IMR-90 (cell line): Measurements from ENCODE around the gene MXRA8. TPM values are rescaled to one million over a fixed set of nuclear protein-coding genes. Genes with fewer than 3 reads are reported as not detected.

Experiments used
- ATAC-seq: fragments of 200-7000 bp; cut with Tn5 transposase; 2 replicates; pipeline ENCODE4 v1.9.1; 2020; ENCODE audit warnings: low read depth, mild to moderate bottlenecking, moderate library complexity
- BruUV-seq: library from RNA; stranded (reverse); fragments of 400-500 nt; replicated peaks from 2 replicates; lab custom pipeline; 2021; lab: Mats Ljungman, UMichigan
- CTCF ChIA-PET: fragments of 300-600 bp; formaldehyde crosslinking; extraction: SDS; loops from one replicate; lab custom pipeline; 2021; ENCODE audit warnings: antibody characterized with exemption; lab: Yijun Ruan, JAX
- POLR2A ChIA-PET: fragments of 300-600 bp; sonication (Branson Sonifier 250); formaldehyde crosslinking; loops from one replicate; lab custom pipeline; 2022; ENCODE audit warnings: antibody characterized with exemption; ENCODE audit not compliant: unreplicated experiment; lab: Charles Lee
- DNase-seq: peaks from one replicate; pipeline ENCODE4 v3.0.0; 2013
- H2AFZ ChIP-seq: replicated peaks from 2 replicates; pipeline ENCODE3; 2013; ENCODE audit warnings: low read length, mild to moderate bottlenecking; ENCODE audit not compliant: poor library complexity
- H2AK5ac ChIP-seq: 2 replicates; pipeline ENCODE4 v1.6.1; 2013; ENCODE audit warnings: low read depth, low read length, inconsistent platforms
- H2AK9ac ChIP-seq: replicated peaks from 2 replicates; pipeline ENCODE3; 2013; ENCODE audit warnings: mild to moderate bottlenecking, low read depth, low read length, moderate library complexity; ENCODE audit not compliant: poor library complexity
- H2BK120ac ChIP-seq: 2 replicates; pipeline ENCODE4 v1.6.1; 2013; ENCODE audit warnings: low read depth, low read length, inconsistent platforms
- H2BK15ac ChIP-seq: 3 replicates; pipeline ENCODE4 v1.6.1; 2013; ENCODE audit warnings: low read depth, low read length, inconsistent platforms
- H2BK20ac ChIP-seq: 2 replicates; pipeline ENCODE4 v1.6.1; 2013; ENCODE audit warnings: low read depth, mild to moderate bottlenecking, inconsistent platforms, low read length, moderate library complexity
- H2BK5ac ChIP-seq: 2 replicates; pipeline ENCODE4 v1.6.1; 2013; ENCODE audit warnings: mild to moderate bottlenecking, low read depth, low read length, inconsistent platforms; ENCODE audit not compliant: poor library complexity, severe bottlenecking
- H3K14ac ChIP-seq: replicated peaks from 2 replicates; pipeline ENCODE4 v1.6.1; 2013; ENCODE audit warnings: low read depth, low read length, inconsistent platforms
- H3K18ac ChIP-seq: 2 replicates; pipeline ENCODE4 v1.6.1; 2013; ENCODE audit warnings: low read depth, low read length, control low read depth
- H3K23ac ChIP-seq: 2 replicates; pipeline ENCODE4 v1.6.1; 2013; ENCODE audit warnings: low read depth, low read length, inconsistent platforms
- H3K27ac ChIP-seq: 2 replicates; pipeline ENCODE4 v1.5.1; 2013; ENCODE audit warnings: mild to moderate bottlenecking, control low read depth, low read length; ENCODE audit not compliant: insufficient read depth
- H3K27me3 ChIP-seq: 2 replicates; pipeline ENCODE4 v1.6.1; 2013; ENCODE audit warnings: low read length; ENCODE audit not compliant: control insufficient read depth, insufficient read depth
- H3K36me3 ChIP-seq: 2 replicates; pipeline ENCODE4 v1.6.1; 2013; ENCODE audit warnings: low read length, mixed read lengths; ENCODE audit not compliant: control insufficient read depth, insufficient read depth
- H3K4ac ChIP-seq: 2 replicates; pipeline ENCODE4 v1.6.1; 2013; ENCODE audit warnings: low read depth, low read length, inconsistent platforms
- H3K4me1 ChIP-seq: 2 replicates; pipeline ENCODE4 v1.6.1; 2013; ENCODE audit warnings: low read length, mixed read lengths; ENCODE audit not compliant: control insufficient read depth, insufficient read depth
- H3K4me2 ChIP-seq: 2 replicates; pipeline ENCODE4 v1.6.1; 2013; ENCODE audit warnings: low read depth, mild to moderate bottlenecking, control low read depth, low read length, moderate library complexity
- H3K4me3 ChIP-seq: 2 replicates; pipeline ENCODE4 v1.5.1; 2013; ENCODE audit warnings: low read depth, mild to moderate bottlenecking, control low read depth, low read length, moderate library complexity; ENCODE audit not compliant: insufficient read depth
- H3K56ac ChIP-seq: 2 replicates; pipeline ENCODE4 v1.6.1; 2013; ENCODE audit warnings: low read length, inconsistent platforms; ENCODE audit not compliant: insufficient read depth; ENCODE audit errors: extremely low read depth
- H3K79me1 ChIP-seq, 2 experiments: 2 replicates each; pipeline ENCODE4 v1.6.1; 2013; ENCODE audit warnings: low read length in 2 of 2, inconsistent platforms in 1 of 2, low read depth in 1 of 2
- H3K9ac ChIP-seq: 2 replicates; pipeline ENCODE4 v1.6.1; 2013; ENCODE audit warnings: low read depth, low read length, control low read depth
- H3K9me1 ChIP-seq: 2 replicates; pipeline ENCODE4 v1.6.1; 2013; ENCODE audit warnings: low read length, inconsistent platforms; ENCODE audit not compliant: insufficient read depth
- H3K9me3 ChIP-seq: 2 replicates; pipeline ENCODE4 v1.6.1; 2013; ENCODE audit warnings: low read length; ENCODE audit not compliant: control insufficient read depth, insufficient read depth
- H4K20me1 ChIP-seq: 2 replicates; pipeline ENCODE4 v1.6.1; 2013; ENCODE audit warnings: low read length, inconsistent platforms; ENCODE audit not compliant: insufficient read depth
- H4K5ac ChIP-seq: 2 replicates; pipeline ENCODE4 v1.6.1; 2013; ENCODE audit warnings: mild to moderate bottlenecking, low read depth, low read length, control low read depth
- H4K8ac ChIP-seq, 2 experiments: 2 replicates each; pipeline ENCODE4 v1.6.1; 2013; ENCODE audit warnings: low read depth in 2 of 2, low read length in 2 of 2, control low read depth in 1 of 2, inconsistent platforms in 1 of 2
- H4K91ac ChIP-seq: 2 replicates; pipeline ENCODE4 v1.6.1; 2013; ENCODE audit warnings: low read depth, low read length, inconsistent platforms; ENCODE audit not compliant: insufficient read depth
- BHLHE40 ChIP-seq: fragments of 150-350 bp; IDR thresholded peaks from 2 replicates; pipeline ENCODE4 v1.6.1; 2016; ENCODE audit warnings: mild to moderate bottlenecking, low read depth, low read length
- CEBPB ChIP-seq: IDR thresholded peaks from 2 replicates; pipeline ENCODE4 v1.6.1; 2012; ENCODE audit warnings: low read depth, low read length, improper control_type of control experiment
- CHD1 ChIP-seq: IDR thresholded peaks from 2 replicates; pipeline ENCODE4 v1.6.1; 2012; ENCODE audit warnings: low read depth, low read length, improper control_type of control experiment
- FOS ChIP-seq: fragments of 150-350 bp; IDR thresholded peaks from 2 replicates; pipeline ENCODE4 v1.6.1; 2016; ENCODE audit warnings: low read depth, low read length
- MAFK ChIP-seq: IDR thresholded peaks from 2 replicates; pipeline ENCODE4 v1.6.1; 2012; ENCODE audit warnings: low read depth, low read length, improper control_type of control experiment
- MAZ ChIP-seq: IDR thresholded peaks from 2 replicates; pipeline ENCODE4 v1.6.1; 2012; ENCODE audit warnings: low read depth, mild to moderate bottlenecking, low read length, improper control_type of control experiment, moderate library complexity, borderline replicate concordance
- MXI1 ChIP-seq: IDR thresholded peaks from 2 replicates; pipeline ENCODE4 v1.6.1; 2012; ENCODE audit warnings: low read depth, mild to moderate bottlenecking, low read length, moderate library complexity, borderline replicate concordance
- NFE2L2 ChIP-seq: fragments of 150-350 bp; IDR thresholded peaks from 2 replicates; pipeline ENCODE4 v1.6.1; 2016; ENCODE audit warnings: low read depth, mild to moderate bottlenecking, low read length
- RAD21 ChIP-seq: IDR thresholded peaks from 2 replicates; pipeline ENCODE4 v1.6.1; 2012; ENCODE audit warnings: low read length, improper control_type of control experiment
- RFX5 ChIP-seq: IDR thresholded peaks from 2 replicates; pipeline ENCODE4 v1.8.0; 2012; ENCODE audit warnings: low read depth, mild to moderate bottlenecking, low read length, moderate library complexity
- SMC3 ChIP-seq: fragments of 150-350 bp; IDR thresholded peaks from 2 replicates; pipeline ENCODE4 v1.6.1; 2016; ENCODE audit warnings: low read depth, mild to moderate bottlenecking, antibody characterized with exemption, low read length, moderate library complexity
- WGBS, 2 experiments: methylation state at CpG; one replicate each; pipeline versions ENCODE4 v1.1.5 to v1.1.7; 2013; ENCODE audit warnings: missing lambda C conversion rate in 2 of 2; ENCODE audit not compliant: insufficient read length in 1 of 2; ENCODE audit errors: extremely low coverage in 2 of 2; 5-methylcytosine and 5-hydroxymethylcytosine counted together
- dilution Hi-C: fragments of 300-500 bp; cut with HindIII; formaldehyde crosslinking; loops from one replicate; pipeline ENCODE4 v1.14.3; 2018; ENCODE audit warnings: low sequenced_read_pairs; ENCODE audit not compliant: unreplicated experiment
- in situ Hi-C: fragments of 300-500 bp; cut with MboI; formaldehyde crosslinking; loops from 3 replicates; pipeline ENCODE4 v1.14.3; 2019; ENCODE audit warnings: low sequenced_read_pairs, inconsistent platforms, mixed read lengths
- intact Hi-C: fragments of 100-400 bp; cut with micrococcal nuclease; formaldehyde crosslinking; loops from 2 replicates; pipeline ENCODE4 v1.10.0; 2022
- polyA plus RNA-seq, 3 experiments: library from polyadenylated mRNA; depleted of rRNA; stranded (reverse); fragments of >200 nt; gene quantifications; 2 replicates each; pipeline ENCODE4 v1.2.3, GENCODE V29; 2012; ENCODE audit warnings: low replicate concordance in 1 of 3
- total RNA-seq: library from RNA; depleted of rRNA; stranded (reverse); fragments of >200 nt; gene quantifications from 2 replicates; pipeline ENCODE4 v1.2.3, GENCODE V29; 2012
- TF ChIP-seq, protein P1 (sequence below): fragments of 150-350 bp; IDR thresholded peaks from 2 replicates; pipeline ENCODE4 v1.6.1; 2017; ENCODE audit warnings: mild to moderate bottlenecking, antibody characterized with exemption, low read length, low read depth
- TF ChIP-seq, protein P2 (sequence below): fragments of 150-350 bp; IDR thresholded peaks from 2 replicates; pipeline ENCODE4 v1.6.1; 2016; ENCODE audit warnings: low read depth, mild to moderate bottlenecking, low read length, moderate library complexity, borderline replicate concordance
- TF ChIP-seq, protein P3 (sequence below): conservative IDR thresholded peaks from 2 replicates; pipeline ENCODE4 v1.5.1; 2012; ENCODE audit warnings: mild to moderate bottlenecking, low read depth, low read length, improper control_type of control experiment

Gene MXRA8
- total and polyA plus RNA-seq, 2 of the 4 experiments (the other 2 are of a cell fraction): 92.5 to 469 TPM

DNA sequence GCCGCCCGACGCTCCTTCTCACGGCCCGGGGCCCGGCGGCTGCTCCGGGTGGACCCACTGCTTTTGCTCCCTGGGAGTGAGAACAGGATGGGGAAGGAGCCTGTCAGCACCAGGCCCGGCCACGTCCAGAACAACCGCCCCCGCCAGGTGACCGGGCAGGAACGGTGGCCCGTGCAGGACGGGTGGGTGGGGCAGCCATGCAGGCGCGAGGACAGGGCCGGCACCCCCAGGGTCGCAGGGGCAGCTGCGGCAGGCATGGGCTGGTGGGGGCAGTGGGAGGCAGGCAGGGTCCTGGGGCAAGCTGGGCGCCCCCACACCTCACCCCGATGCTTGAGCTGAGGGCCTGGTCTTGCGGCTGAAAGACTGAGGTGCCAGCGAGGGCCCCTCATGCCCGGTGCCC is 21.9 kb downstream of the MXRA8 start:
- Histone ChIP-seq H3K36me3 (peaks cover 46% of the 10 kb centered on the region), H3K4ac (no peak overlapping the region), H3K18ac (no peak overlapping the region), H4K20me1 (peaks cover 14% of the 10 kb centered on the region), H2BK20ac (no peak overlapping the region), H3K23ac (no peak overlapping the region), H3K14ac (no peak overlapping the region), H3K79me1 (peaks cover 11 to 15% of the 10 kb centered on the region in 2 experiments), H3K27ac (no peak overlapping the region), H3K9me1 (peaks cover 9% of the 10 kb centered on the region), H3K4me2 (no peak overlapping the region), H2BK5ac (no peak overlapping the region), H4K91ac (no peak overlapping the region), H4K5ac (no peak overlapping the region), H2AK9ac (no peak overlapping the region), H4K8ac (no peak overlapping the region), H3K4me3 (no peak overlapping the region), H3K56ac (no peak overlapping the region), H3K9me3 (no peaks in the 10 kb centered on the region), H2AK5ac (no peak overlapping the region), H3K4me1 (no peaks in the 10 kb centered on the region), H3K27me3 (no peaks in the 10 kb centered on the region), H2BK15ac (no peak overlapping the region), H2BK120ac (no peak overlapping the region), H3K9ac (no peak overlapping the region), H2AFZ (no peak overlapping the region)
- intact Hi-C loops: no loop called here
- ATAC-seq (no peak), DNase-seq (no peak)
- WGBS, 2 experiments: 95% methylated on average over 20 of the region's 26 CpGs; no CpG with 5 or more reads in 1 of the 2 experiments
- dilution Hi-C loops: no loop called here
- TF ChIP-seq CHD1: no peak
- TF ChIP-seq MXI1: no peak
- TF ChIP-seq, protein P1, sequence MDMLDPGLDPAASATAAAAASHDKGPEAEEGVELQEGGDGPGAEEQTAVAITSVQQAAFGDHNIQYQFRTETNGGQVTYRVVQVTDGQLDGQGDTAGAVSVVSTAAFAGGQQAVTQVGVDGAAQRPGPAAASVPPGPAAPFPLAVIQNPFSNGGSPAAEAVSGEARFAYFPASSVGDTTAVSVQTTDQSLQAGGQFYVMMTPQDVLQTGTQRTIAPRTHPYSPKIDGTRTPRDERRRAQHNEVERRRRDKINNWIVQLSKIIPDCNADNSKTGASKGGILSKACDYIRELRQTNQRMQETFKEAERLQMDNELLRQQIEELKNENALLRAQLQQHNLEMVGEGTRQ: no peak
- TF ChIP-seq MAFK: no peak
- TF ChIP-seq MAZ: no peak
- no peak for TF ChIP-seq BHLHE40
- TF ChIP-seq CEBPB: no peak
- no peak for TF ChIP-seq FOS
- no peak for TF ChIP-seq NFE2L2
- TF ChIP-seq RFX5: no peak
- TF ChIP-seq, protein P2, sequence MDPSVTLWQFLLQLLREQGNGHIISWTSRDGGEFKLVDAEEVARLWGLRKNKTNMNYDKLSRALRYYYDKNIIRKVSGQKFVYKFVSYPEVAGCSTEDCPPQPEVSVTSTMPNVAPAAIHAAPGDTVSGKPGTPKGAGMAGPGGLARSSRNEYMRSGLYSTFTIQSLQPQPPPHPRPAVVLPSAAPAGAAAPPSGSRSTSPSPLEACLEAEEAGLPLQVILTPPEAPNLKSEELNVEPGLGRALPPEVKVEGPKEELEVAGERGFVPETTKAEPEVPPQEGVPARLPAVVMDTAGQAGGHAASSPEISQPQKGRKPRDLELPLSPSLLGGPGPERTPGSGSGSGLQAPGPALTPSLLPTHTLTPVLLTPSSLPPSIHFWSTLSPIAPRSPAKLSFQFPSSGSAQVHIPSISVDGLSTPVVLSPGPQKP: no peak
- TF ChIP-seq SMC3: no peak
- TF ChIP-seq RAD21: no peak
- TF ChIP-seq, protein P3, sequence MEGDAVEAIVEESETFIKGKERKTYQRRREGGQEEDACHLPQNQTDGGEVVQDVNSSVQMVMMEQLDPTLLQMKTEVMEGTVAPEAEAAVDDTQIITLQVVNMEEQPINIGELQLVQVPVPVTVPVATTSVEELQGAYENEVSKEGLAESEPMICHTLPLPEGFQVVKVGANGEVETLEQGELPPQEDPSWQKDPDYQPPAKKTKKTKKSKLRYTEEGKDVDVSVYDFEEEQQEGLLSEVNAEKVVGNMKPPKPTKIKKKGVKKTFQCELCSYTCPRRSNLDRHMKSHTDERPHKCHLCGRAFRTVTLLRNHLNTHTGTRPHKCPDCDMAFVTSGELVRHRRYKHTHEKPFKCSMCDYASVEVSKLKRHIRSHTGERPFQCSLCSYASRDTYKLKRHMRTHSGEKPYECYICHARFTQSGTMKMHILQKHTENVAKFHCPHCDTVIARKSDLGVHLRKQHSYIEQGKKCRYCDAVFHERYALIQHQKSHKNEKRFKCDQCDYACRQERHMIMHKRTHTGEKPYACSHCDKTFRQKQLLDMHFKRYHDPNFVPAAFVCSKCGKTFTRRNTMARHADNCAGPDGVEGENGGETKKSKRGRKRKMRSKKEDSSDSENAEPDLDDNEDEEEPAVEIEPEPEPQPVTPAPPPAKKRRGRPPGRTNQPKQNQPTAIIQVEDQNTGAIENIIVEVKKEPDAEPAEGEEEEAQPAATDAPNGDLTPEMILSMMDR: no peak
- CTCF ChIA-PET: no interaction called here
- POLR2A ChIA-PET: no interaction called here
- no TSS peak for BruUV-seq
- in situ Hi-C loops: no loop called here
